Osteoblast (primary cell): ENCODE data around the gene AMIGO1. TPM values are rescaled to one million over a fixed set of nuclear protein-coding genes. Genes with fewer than 3 reads are reported as not detected.

ENCODE experiments used
- DNase-seq: peaks from one replicate; pipeline ENCODE4 v3.0.0; 2011; ENCODE audit warnings: low spot score, mixed read lengths; ENCODE audit not compliant: insufficient read length; ENCODE audit errors: missing footprints
- H2AFZ ChIP-seq: 2 replicates; pipeline ENCODE4 v1.6.0; 2011; ENCODE audit warnings: mild to moderate bottlenecking, low read length
- H3K27ac ChIP-seq: 2 replicates; pipeline ENCODE4 v1.5.1; 2011; ENCODE audit warnings: mild to moderate bottlenecking, low read depth, low read length, moderate library complexity
- H3K27me3 ChIP-seq: 2 replicates; pipeline ENCODE4 v1.6.0; 2012; ENCODE audit warnings: mild to moderate bottlenecking, control low read depth, inconsistent platforms, low read length, moderate library complexity; ENCODE audit not compliant: insufficient read depth
- H3K36me3 ChIP-seq: 2 replicates; pipeline ENCODE4 v1.5.1; 2011; ENCODE audit warnings: mild to moderate bottlenecking, low read length, control low read depth, moderate library complexity; ENCODE audit not compliant: insufficient read depth
- H3K4me1 ChIP-seq: 2 replicates; pipeline ENCODE4 v1.5.1; 2011; ENCODE audit warnings: mild to moderate bottlenecking, low read length, control low read depth, moderate library complexity; ENCODE audit not compliant: insufficient read depth
- H3K4me2 ChIP-seq: 2 replicates; pipeline ENCODE4 v1.6.0; 2011; ENCODE audit warnings: mild to moderate bottlenecking, low read length; ENCODE audit not compliant: insufficient read depth
- H3K4me3 ChIP-seq: fragments of 200-600 bp; sonication (generic); 3 replicates; pipeline ENCODE4 v1.5.1; 2012; ENCODE audit warnings: mild to moderate bottlenecking, low read length, inconsistent platforms; ENCODE audit not compliant: insufficient read depth
- H3K79me2 ChIP-seq: 2 replicates; pipeline ENCODE4 v1.6.0; 2012; ENCODE audit warnings: mild to moderate bottlenecking, low read length, control low read depth, inconsistent platforms; ENCODE audit not compliant: insufficient read depth
- H3K9me3 ChIP-seq: 2 replicates; pipeline ENCODE4 v1.5.1; 2011; ENCODE audit warnings: low read depth, low read length, control low read depth
- H4K20me1 ChIP-seq: 2 replicates; pipeline ENCODE4 v1.6.0; 2012; ENCODE audit warnings: mild to moderate bottlenecking, low read length, control low read depth; ENCODE audit not compliant: insufficient read depth
- total RNA-seq: library from RNA; depleted of rRNA; stranded (reverse); fragments of >200 nt; gene quantifications from 2 replicates; pipeline ENCODE4 v1.2.3, GENCODE V29; 2012
- TF ChIP-seq, protein P1 (sequence below): IDR thresholded peaks from 2 replicates; pipeline ENCODE4 v1.5.1; 2011; ENCODE audit warnings: mild to moderate bottlenecking, low read depth, low read length, moderate library complexity; ENCODE audit errors: extremely low read depth

AMIGO1 gene
- total RNA-seq, 1 donor, result 2.5 TPM

DNA sequence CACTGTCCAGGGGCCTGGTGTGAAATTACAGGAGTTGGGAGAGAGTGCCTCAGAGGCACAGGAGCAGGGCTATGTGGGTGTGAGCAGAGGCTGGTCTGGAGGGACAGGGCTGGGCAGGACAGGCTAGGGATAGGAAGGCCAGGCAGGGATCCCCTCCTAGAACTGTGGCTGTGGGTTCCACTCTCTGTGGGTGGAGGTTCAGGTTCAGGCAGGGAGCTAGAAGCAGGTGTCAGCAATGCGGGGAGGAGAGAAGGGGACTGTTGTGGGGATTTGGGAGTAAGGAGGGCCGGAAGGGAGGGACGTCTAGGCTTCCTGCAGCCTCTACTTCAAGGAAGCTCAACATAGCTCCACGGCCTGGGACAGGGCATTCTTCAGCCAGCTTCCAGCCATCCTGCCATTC lies 21.9 kb upstream of the AMIGO1 start:
- no peak for DNase-seq
- Histone ChIP-seq H4K20me1 (no peaks in the 10 kb centered on the region), H2AFZ (no peak overlapping the region), H3K4me2 (no peak overlapping the region), H3K27ac (no peak overlapping the region), H3K9me3 (no peaks in the 10 kb centered on the region), H3K4me1 (peaks cover 10% of the 10 kb centered on the region), H3K79me2 (no peaks in the 10 kb centered on the region), H3K4me3 (no peak overlapping the region), H3K36me3 (no peaks in the 10 kb centered on the region), H3K27me3 (peaks cover 6% of the 10 kb centered on the region)
- TF ChIP-seq, protein P1, sequence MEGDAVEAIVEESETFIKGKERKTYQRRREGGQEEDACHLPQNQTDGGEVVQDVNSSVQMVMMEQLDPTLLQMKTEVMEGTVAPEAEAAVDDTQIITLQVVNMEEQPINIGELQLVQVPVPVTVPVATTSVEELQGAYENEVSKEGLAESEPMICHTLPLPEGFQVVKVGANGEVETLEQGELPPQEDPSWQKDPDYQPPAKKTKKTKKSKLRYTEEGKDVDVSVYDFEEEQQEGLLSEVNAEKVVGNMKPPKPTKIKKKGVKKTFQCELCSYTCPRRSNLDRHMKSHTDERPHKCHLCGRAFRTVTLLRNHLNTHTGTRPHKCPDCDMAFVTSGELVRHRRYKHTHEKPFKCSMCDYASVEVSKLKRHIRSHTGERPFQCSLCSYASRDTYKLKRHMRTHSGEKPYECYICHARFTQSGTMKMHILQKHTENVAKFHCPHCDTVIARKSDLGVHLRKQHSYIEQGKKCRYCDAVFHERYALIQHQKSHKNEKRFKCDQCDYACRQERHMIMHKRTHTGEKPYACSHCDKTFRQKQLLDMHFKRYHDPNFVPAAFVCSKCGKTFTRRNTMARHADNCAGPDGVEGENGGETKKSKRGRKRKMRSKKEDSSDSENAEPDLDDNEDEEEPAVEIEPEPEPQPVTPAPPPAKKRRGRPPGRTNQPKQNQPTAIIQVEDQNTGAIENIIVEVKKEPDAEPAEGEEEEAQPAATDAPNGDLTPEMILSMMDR, result no peak

DNA sequence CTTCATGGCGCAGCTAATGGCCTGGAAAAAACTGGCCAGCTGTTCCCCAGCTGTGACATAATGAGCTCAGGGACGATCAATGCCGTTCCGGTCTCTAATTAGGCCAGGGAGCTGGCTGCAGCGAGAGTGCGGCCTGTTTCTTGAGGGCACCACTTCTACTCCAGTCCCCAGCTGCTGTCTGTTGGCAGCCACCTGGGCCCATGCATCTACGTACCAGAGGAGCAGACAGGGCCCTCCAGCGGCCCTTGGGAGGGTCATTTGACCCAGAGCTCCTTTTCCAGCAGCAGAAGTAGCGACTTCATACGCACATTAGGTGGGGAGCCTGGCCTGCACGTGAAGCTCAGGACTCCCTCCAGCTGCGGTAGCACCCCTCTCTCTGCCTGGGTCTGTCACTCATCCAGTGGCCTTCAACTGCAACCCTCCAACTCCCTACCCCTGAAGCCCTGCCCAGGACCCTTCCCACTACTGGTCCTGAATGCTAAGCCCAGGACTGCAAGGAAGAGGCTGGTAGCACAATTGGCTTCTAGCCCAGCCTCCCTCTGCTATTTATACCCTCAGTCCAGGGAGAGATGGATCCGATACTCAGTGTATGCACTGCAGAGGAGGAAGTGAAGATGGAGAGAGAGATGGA lies 21.0 kb upstream of the AMIGO1 start:
- H3K79me2 ChIP-seq, result no peaks in the 10 kb centered on the region
- no peak overlapping the region for H3K4me3 ChIP-seq
- peaks cover 10% of the 10 kb centered on the region for H3K4me1 ChIP-seq
- H3K36me3 ChIP-seq, result no peaks in the 10 kb centered on the region
- TF ChIP-seq, protein P1, result no peak
- no peak overlapping the region for H3K4me2 ChIP-seq
- H4K20me1 ChIP-seq, result no peaks in the 10 kb centered on the region
- H3K9me3 ChIP-seq, result no peaks in the 10 kb centered on the region
- no peak for DNase-seq
- no peak overlapping the region for H2AFZ ChIP-seq
- H3K27ac ChIP-seq, result no peak overlapping the region
- H3K27me3 ChIP-seq, result peaks cover 6% of the 10 kb centered on the region

DNA sequence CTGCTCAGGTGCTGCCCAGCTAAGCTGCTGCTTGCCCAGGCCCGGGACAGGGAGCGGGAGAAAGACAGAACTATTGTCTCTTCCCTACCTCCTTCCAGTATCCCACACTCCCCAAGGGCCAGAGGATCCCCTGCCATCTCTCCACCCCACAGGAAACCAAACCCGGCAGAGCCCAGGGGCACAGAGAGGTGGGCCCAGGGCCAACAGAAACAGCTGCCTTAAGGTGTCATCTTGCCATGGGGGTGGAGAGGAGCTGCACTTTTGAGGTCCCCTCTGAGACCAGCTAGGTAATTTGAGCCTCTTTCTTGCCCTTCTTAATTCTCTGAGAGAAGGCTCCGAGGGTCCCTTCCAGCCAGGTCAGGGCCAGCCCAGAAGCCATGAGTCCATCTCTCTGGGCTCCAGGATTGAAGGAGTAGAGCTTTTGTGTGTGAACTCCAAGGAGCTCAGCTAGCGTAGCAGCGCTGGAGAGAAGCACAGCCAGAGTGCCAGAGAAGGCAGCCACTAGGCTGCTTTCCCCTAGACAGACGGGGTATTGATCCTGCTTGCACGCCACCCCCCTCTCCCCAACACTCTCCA lies 20.4 kb upstream of the AMIGO1 start:
- Histone ChIP-seq H2AFZ (peak overlapping the region; percentile 31), H3K9me3 (no peaks in the 10 kb centered on the region), H3K36me3 (no peaks in the 10 kb centered on the region), H3K4me1 (peaks cover 10% of the 10 kb centered on the region), H3K27ac (no peak overlapping the region), H4K20me1 (no peaks in the 10 kb centered on the region), H3K4me3 (no peak overlapping the region), H3K27me3 (peaks cover 6% of the 10 kb centered on the region), H3K4me2 (no peak overlapping the region), H3K79me2 (no peaks in the 10 kb centered on the region)
- TF ChIP-seq, protein P1, result no peak
- DNase-seq, result peak; percentile 34

DNA sequence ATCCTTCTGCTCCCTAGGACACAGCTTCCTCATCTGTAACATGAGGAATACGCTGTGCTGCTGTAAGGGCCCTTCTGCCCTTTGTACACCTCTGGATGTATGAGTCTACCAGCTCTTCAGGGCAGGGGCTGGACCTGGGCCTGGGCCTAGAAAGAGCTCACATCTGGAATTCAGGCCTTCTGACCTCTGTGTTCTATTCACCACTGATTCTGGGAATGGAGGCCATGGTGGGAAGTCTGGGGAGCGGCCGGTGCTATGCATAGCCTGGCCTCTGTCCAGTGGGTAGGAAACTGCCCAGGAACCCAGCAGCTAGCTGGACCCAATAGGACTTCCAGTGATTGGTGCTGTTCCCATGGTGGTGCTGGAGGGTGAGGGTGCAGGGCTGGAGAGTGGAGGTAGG lies 19.2 kb upstream of the AMIGO1 start:
- TF ChIP-seq, protein P1, result no peak
- Histone ChIP-seq H4K20me1 (no peaks in the 10 kb centered on the region), H2AFZ (no peak overlapping the region), H3K4me1 (peaks cover 10% of the 10 kb centered on the region), H3K4me3 (no peak overlapping the region), H3K27me3 (peaks cover 6% of the 10 kb centered on the region), H3K36me3 (no peaks in the 10 kb centered on the region), H3K79me2 (no peaks in the 10 kb centered on the region), H3K27ac (no peak overlapping the region), H3K4me2 (no peak overlapping the region), H3K9me3 (no peaks in the 10 kb centered on the region)
- no peak for DNase-seq
